Neural progenitor cell (in vitro differentiated cells): ENCODE results near the gene C22orf31.

Experiments used
- CTCF ChIP-seq: fragments of 200-600 bp; sonication (generic); IDR thresholded peaks from 2 replicates; pipeline ENCODE4 v1.5.1; 2017; ENCODE audit warnings: antibody characterized with exemption, mild to moderate bottlenecking
- EZH2 ChIP-seq: fragments of 200-600 bp; sonication (generic); IDR thresholded peaks from 2 replicates; pipeline ENCODE4 v1.6.1; 2017; ENCODE audit warnings: antibody characterized with exemption, mild to moderate bottlenecking, moderate library complexity

GRCh38 chr22:29110946-29111345 lies 49.3 kb upstream of the C22orf31 start:
- TF ChIP-seq EZH2, result no peak
- TF ChIP-seq CTCF, result no peak
